Renal cortical epithelial cell (primary cell): ENCODE data around the gene SFXN3. TPM values are rescaled to one million over a fixed set of nuclear protein-coding genes. Genes with fewer than 3 reads are reported as not detected.

ENCODE experiments used
- DNase-seq: peaks from one replicate; pipeline ENCODE4 v3.0.0-alpha.2; 2011; ENCODE audit warnings: low read depth
- total RNA-seq: library from RNA; depleted of rRNA; stranded (reverse); fragments of >200 nt; gene quantifications from 2 replicates; pipeline ENCODE4 v1.2.3, GENCODE V29; 2014

Gene SFXN3
- total RNA-seq, 1 donor from 2014 or later, result 40.9 TPM

DNA sequence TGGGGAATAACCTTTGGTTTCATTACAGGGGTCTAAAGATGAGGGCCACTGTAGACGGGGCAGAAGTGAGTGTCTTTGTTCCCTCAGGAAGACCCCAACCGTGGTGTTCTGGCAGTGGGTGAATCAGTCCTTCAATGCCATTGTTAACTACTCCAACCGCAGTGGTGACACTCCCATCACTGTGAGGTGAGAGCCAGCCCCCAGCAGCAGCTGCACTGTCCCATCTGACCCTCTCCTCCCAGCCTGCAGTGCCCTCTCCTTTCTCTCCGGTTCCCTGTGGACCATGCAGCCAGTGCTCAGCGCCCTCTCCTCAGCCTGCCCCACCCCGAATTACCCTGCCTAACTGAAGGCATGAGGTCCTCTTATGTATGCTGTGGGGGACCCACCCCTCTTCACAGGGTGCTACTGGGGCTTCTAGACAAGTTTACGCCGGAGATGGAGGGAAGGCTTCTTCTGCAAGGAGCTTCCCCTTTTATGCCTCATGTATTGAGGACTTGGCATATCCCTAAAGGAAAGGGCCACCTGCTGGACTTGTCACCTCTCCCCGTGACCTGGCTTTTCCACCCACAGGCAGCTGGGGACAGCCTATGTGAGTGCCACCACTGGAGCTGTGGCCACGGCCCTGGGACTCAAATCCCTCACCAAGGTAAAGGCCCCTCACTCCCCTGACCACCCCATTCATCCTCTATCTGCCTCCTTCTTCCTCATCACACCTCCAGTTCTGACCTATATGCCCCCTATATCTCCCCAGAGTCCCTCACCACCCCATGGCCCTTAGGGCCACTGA, 5.1 kb downstream of the SFXN3 start:
- DNase-seq, result no peak

DNA sequence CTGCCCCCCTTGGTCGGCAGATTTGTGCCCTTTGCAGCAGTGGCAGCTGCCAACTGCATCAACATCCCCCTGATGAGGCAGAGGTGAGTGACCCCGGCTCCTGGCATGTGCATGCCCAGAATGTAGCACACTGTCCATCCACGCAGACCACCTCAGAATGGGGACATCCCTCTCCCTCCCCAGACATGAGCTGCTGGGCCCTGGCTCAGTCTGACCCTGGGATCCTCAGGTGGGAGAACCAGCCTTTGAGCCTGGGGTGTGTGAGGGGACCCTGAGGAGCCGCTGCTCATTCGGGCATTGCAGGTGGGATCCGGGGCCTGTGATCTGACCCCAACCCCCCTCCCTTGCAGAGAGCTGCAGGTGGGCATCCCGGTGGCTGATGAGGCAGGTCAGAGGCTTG, 5.7 kb downstream of the SFXN3 start:
- no peak for DNase-seq

DNA sequence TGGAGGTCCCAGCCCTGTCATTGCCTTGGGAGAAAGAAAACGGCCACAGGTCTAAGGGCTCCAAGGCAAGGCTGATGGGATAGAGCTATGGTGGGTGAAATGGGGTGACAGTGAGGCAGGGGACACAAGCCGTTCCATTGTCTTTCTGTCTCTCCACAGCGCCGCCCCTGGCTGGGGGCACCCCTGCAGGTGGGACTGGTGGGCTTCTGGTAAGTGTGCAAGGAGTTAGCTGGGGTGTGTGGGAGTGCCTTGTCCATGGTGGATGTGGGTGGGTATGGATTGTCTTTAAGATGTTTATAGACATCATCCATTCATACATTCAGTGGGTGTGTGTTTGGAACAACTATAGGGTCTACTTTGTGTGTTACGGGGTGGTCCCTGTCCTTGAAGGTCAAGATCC, 7.5 kb downstream of the SFXN3 start:
- no peak for DNase-seq

DNA sequence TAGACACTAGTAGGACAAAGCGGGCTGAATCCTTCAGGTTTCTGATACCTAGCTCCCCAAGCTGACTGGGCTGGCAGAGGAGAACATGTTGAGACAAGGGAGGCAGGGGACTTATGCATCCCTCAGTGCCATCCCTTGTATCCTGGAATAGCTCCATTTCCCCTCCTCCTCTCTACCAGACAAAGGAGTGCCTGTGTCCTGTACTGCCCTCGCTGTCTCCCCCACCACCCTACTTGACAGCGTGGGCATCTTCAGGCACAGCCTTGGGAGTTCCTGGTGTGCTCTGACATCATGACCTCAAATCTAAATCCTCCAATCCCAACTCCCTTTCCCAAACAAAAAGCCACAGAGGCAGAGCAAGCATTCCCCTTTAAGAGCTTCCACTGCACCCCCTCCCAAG, 9.0 kb downstream of the SFXN3 start:
- DNase-seq, result no peak

DNA sequence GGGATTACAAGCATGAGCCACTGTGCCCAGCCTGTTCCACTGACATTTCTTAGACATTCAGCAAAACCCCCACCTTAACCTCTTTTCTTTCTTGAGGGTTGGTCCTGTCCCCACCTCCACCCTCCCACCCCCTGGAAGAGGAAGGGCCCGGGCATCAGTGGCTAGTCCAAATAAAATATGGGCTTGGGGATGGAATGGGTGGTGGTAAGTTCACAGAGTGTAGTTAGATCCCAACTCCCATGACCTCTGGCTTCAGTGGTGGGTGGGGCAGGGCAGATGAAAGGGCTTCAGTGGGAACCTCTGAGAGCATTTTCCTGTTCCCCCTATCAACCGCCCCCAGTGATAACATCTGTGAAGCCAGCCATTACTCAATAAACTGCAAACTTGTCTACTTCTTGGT, 9.8 kb downstream of the SFXN3 start:
- no peak for DNase-seq

DNA sequence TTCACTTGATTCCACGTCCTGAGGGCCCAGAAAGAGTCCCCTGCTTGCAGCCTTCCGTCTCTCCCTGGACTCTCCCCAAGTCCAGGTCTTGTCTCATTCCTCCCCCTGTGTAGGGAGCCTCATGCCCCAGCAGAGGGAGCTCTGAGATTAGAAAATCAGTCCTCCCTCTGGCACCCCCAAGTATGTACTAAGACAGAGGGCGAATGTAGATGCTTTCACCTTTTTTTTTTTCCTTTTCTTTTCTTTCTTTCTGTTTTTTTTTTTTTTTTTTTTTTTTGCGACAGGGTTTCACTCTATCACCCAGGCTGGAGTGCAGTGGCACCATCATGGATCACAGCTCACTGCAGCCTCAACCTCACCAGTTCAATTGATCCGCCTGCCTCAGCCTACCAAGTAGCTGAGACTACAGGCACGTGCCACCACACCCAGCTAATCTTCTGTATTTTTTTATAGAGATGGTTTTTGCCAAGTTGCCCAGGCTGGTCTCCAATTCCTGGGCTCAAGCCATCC, 10.3 kb downstream of the SFXN3 start:
- DNase-seq, result peak; percentile 76

DNA sequence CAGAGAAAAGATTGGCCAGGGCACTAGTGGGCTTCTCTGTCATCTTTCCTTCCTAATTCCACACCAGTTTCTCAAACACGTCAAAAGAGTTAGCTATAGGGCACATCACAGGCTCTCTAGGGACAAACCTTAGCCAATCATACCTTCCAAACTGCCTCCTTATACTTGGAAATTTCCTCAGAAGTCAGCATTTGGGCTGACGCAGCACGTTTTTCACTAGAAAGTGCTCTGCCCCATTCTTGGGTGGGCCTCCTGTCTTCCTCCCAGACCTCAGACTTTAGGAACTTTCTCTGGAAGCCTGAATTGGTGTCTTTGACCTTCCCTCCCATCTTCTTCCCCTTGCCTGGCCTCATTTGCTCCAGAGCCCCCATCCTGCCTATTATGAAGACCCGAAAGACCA, 11.1 kb downstream of the SFXN3 start:
- DNase-seq, result no peak

DNA sequence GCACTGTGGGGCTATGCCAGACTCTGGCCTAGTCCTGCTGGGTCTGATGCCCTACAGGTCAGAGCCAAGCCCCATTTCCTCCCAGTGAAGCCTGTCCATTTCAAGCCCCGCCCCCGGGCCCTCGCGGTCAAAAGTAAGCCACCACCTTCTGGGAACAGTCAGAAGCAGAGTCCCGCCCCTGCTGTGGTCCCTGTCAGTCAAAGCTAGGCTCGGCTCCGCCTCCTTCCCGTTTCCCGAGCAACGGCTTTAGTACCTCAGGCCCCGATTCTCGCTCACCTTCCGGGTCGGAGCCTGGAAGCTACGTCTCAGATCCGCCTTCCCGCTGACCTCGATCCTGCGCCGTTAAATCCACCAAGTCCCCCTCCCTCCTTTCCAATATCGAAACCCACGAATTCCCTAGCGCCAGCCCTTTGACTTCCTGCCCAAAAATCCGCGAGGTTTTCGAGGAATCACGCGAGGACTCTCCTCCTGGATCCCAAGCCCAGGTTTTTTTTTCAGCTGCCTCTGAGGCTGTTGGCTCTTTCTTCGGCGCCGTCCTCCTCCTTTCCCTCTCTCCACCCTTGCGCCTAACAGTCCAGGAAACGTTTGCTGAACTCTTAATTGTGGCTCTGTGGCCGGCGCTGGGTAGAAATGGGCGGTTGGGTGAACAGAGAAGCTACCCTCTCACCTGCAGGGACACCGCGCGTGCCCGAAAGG, 11.8 kb downstream of the SFXN3 start:
- peak; percentile 96 for DNase-seq

DNA sequence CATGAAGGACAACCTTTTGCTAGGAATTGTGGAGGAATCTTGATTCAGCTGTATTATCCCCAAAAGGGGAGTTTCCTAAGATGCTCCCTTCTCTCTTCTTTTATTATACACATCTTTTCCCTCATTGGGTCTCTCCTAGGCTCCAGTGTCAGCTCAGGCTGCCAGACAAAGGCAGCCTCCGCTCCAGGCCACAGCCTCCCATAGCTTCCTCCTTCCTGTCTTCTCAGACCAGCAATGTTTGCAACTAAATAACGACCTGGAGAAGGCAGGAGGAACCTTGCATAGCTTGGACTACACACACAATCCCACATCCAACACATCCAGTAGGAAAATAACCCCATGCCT, 12.3 kb downstream of the SFXN3 start:
- DNase-seq, result no peak

DNA sequence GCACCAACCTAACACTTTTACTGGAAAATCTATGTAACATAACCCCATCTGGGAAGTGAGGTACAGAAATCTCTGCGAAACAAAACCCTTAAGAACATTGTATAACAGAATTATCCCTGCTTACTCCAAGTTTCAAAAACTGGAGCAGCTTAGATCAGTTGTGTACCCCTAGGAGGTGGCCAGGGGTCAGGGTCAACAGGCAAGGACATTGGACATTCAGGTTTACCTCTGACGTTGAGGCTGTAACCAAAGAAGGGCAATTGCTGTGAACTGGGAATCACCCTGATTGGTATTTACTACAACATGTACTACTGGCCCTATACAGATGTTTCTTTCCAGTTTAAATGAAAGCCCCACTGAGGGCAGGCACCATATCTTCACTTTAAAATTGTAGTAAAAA, 13.1 kb downstream of the SFXN3 start:
- DNase-seq, result no peak

DNA sequence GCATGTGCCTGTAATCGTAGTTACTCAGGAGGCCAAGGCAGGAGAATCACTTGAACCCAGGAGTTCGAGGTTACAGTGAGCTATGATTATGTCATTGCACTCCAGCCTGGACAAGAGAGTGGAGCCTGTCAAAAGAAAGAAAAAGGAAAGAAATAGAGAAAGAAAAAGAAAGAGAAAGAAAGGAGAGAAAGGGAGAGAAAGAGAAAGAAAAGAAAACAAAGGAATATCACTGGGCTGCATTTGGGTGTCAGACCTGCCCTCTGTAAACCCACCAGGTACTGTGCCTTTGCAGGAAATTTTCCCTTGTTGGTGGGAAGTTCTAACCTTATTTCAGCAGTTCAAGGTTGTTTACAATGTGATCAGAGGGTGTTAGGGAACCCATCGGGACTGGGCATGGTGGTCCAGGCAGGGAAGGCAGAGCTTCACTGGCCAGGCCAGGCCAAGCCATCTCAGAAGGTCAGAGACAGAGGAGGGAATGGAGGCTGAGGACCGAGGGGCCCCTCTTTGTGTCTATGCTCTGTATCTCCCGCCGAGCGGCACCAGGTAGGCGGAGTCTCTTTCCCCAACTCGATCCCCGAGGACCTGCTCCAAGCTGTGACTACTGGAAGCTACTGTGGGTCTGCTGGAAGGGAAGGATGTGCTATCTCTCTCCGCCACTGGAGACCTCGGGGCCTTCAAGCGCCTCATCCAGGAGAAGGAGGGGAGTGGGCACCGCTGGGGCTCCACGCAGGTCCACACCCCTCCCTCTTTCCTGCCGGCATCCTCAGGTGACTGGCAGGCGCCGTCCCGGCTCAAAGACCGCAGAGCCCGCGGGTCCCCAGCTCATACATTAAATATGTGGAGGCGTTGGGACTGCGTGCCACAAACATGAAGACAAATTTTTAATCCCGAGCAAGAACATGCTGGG, 15.6 kb downstream of the SFXN3 start:
- no peak for DNase-seq

DNA sequence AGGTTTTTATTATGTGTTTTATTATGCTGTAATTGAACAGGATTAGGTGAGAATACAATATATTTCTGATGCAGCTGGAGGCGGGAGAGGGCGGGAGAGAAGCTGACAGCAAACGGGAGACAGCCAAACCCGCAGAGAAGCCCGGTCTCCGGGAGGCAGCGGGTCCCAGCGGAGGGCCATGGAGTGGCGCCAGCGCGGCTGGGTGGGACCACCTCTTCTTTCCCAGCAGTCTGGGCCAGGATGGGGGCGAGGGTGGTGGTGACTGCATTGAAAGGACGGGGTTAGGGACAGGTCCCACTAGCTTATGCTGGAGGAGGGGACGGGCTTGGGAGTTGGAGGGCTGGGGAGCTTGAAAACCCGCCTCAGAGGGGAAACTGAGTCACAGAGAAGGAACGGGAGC, 16.2 kb downstream of the SFXN3 start:
- no peak for DNase-seq

DNA sequence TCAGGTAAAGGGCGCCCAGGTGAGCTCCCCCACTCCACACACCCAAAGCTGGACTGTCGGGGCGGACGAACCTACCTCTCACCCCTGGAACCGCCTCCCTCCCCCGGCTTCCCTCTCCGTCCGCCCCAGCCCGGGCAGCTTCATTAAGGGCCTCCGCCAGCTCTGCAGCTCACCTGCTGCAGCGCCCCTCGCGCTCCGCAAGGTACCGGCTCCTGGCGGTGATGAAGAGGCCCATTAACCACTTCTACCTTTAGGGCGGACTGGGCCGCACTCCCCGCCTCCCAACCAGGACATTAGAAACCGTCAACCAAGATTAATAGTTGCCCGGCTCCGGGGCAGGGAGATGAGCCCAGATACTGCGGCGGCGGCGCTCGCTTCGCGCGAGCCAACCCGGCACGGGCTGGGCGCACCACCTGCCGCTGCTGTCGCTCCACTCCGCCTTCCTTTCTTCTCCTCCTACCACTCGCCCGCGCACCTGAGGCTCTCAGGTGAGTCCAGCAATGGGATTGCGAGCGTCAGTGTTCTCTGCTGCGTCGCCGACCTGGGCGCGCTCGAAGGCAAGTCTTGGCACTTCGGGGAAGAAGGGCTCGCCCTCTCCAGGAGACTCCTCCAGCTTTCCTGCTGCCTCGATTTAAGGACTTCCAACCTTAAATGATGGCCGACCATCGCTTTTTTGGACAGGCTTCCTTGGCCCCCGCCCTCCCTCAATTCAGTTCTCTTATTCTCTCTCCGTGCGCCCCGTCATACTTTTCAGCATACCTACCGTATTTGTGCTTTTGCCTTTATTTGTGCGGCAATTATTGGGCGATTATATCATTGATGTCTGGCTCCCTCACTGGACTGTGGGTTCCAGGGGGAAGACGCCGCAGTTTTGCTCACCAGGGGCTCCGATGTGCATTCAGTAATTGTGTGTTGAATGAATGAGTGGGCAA, 17.2 kb downstream of the SFXN3 start:
- no peak for DNase-seq

DNA sequence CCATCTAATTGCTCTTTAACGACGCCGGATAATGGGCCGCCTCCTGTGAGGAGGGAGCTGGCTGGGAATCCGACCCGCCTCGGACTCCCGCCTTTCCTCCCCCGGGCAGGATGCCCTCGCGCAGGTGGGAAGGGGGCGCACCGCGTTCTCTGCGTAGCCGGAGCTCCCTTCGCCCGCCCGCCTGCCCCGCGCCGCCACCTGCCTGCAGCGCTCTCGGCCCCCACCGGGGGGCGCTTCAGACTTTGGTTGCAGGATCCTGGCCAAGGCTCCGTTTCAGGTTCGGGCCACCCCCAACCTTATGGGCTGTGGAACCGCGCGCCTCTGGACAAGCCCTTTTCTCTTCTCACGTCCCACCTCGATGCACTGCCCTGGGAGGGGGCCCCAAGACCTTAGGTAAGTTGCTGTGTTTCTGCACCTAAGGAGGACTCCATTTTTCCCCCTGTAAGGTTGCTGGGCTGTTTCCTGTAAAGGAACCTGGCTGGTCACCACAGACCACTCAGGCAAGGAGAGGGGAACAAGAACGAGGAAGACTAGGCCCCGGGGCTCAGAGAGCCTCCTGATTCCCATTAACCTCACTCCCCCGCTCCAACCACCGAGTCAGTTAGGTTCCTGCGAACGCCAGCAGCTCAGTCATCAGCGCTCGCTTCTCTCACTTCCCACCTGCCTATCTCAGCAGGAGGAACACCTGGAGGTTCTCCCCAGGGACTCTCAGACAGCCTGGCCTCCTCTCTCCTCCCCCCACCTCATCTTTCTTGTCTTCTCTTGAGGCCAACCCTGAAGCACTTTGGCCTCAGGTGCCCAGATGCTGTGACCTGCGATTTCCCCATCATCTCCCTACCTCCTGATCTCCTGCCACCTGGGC, 19.4 kb downstream of the SFXN3 start:
- DNase-seq, result no peak

DNA sequence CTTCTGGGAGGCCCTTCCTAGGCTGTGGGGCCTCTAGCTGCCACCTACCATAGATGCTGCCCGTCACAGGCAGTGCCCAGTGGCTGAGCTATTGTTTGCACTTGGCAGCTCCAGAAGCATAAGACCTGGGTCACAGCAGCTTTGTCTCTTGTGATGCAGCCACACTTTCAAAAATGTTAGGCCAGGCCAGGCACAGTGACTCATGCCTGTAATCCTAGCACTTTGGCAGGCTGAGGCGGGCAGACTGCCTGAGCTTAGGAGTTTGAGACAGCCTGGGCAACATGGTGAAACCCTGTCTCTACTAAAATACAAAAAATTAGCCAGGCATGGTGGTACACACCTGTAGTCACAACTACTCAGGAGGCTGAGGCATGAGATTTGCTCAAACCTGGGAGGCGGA, 21.3 kb downstream of the SFXN3 start:
- DNase-seq, result peak; percentile 48

DNA sequence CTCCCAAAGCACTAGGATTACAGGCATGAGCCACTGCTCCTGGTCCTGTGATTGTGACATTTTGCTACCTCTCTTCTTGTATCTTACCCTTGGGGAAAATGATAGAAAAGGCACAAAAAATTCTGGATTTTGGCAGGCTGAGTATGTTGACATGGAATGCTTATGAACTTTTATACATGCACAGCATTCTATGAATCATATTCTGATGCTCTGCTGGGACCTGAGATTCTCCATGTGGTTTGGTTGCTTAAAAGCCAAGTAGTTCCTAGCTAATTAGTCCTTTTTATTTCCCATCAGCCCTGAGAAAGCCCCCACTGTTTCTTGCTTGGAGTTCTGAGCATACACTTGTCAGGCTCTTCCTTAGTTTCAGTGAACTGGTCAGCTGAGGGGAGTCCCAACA, 22.5 kb downstream of the SFXN3 start:
- DNase-seq, result no peak

DNA sequence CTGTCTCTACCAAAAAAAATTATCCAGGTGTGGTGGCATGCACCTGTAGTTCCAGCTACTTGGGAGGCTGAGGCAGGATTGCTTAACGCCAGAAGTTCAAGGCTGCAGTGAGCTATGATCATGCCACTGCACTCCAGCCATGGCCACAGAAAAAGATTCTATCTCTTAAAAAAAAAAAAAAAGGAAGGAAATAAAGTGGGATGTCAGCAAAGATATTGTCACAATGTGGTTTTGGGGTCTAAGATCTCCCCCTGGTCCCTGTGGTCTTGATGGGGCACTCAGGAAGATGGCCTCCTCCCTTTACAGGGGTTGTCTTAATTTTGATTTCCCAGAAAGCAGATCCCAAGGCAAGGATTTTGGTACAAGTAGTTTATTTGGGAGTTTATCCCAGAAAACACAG, 23.3 kb downstream of the SFXN3 start:
- no peak for DNase-seq

DNA sequence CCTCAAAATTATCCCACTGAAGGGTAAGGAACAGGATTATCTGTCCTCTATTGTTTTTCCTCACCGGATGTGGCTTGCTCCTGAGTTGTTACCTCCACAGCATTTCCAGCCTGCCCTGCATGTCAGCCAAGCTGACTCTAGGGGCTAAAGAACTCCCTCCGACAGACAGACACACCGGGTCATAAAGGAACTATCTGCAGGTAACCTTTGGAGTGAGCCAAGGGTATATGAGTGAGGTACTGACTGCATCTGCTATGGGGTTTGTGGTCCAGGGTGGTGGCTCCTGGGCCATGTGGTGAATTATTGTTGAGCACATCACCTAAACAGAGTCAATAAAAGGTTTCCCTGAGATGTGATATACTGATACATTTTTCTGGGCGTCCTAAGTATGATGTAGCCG, 23.8 kb downstream of the SFXN3 start:
- DNase-seq, result no peak

DNA sequence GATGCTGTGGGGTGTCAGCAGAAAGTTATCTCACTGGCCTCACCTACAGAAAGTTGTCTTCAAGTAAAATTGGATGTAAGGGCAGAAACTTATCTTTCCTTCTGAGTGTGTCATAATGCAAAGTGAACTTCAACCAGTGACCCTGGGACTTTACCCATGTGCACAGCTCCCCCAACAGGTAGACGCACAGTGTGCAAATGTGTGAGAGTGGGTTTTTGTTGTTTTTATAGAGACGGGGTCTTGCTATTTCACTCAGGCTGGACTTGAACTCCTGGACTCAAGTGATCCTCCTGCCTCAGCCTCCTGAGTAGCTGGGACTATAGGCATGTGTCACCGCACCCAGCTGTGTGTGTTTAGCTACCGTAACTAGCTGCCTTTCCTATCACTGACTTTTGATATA, 24.4 kb downstream of the SFXN3 start:
- DNase-seq, result no peak
